ENCODE data around the gene MUC5AC. TPM values are rescaled to one million over a fixed set of nuclear protein-coding genes. Genes with fewer than 3 reads are reported as not detected.

Gene MUC5AC
- polyA plus RNA-seq, 1 donor from 2014 or later, result not detected

DNA sequence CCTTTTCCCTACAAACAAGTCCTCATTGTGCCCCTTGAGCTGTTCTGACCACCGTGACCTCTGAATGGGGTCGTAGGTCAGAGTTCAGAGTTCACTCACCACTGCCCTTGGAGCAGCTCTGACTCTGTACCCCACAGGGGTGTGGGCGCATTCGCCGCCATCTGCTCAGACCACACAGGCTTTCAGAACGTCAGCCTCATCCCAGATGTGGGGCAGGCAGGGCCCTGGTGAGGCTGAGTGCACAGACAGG lies 50.3 kb downstream of the MUC5AC start:
- H3K4me3 ChIP-seq (ENCODE audit: low read length), result no peak overlapping the region
- H4K20me1 ChIP-seq (ENCODE audit: insufficient read depth), result no peaks in the 10 kb centered on the region
- peaks cover 8% of the 10 kb centered on the region for H3K9me3 ChIP-seq (ENCODE audit: low read length)

DNA sequence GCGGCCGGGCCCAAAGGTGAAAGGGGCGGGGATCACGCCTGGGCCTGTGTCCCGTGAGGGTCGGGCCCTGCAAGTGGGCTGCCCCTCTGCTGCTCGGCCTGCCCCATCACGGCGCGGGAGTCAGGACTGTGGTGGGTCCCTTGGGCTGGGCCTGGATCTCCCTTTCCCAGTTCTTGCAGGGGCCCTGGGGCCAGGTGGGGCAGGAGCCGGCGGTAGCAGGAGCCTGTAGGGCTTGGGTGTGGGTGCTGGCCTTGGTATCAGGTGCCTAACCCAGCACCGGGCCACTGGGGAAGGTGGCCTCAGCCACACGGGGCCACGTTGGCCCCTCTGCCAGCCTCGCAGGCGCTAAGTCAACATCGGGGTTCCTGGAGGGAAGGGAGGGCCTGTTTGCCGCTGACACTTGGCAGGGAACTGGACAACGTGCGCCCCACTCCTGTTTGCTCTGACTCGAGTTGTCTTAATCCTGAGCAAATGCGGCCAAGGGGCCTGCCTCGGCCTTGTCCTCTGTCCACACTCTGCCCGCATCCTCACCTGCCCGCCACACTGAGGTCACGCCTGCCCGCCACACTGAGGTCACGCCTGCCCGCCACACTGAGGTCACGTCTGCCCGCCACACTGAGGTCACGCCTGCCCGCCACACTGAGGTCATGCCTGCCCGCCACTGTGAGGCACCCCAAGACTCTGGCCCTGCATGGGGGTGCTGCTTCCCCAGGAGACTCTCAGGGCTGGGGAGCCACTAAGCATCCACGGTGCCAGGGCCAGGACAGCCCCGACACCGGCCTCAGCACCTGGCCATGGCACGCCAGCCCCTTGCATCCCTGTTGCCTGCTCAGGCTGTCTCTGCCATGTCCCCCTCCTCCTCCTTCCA lies 50.9 kb downstream of the MUC5AC start:
- H3K9me3 ChIP-seq (ENCODE audit: low read length), result peaks cover 8% of the 10 kb centered on the region
- no peak overlapping the region for H3K4me3 ChIP-seq (ENCODE audit: low read length)
- H3K4me2 ChIP-seq (ENCODE audit: low read length), result no peak overlapping the region
- H3K9me2 ChIP-seq (ENCODE audit: insufficient read depth, low read length), result no peaks in the 10 kb centered on the region
- no peak overlapping the region for H2AFZ ChIP-seq (ENCODE audit: low read depth, low read length)
- no peaks in the 10 kb centered on the region for H4K20me1 ChIP-seq (ENCODE audit: insufficient read depth)
- no peak overlapping the region for H3K27ac ChIP-seq (ENCODE audit: low read length)
- TF ChIP-seq, protein P1, sequence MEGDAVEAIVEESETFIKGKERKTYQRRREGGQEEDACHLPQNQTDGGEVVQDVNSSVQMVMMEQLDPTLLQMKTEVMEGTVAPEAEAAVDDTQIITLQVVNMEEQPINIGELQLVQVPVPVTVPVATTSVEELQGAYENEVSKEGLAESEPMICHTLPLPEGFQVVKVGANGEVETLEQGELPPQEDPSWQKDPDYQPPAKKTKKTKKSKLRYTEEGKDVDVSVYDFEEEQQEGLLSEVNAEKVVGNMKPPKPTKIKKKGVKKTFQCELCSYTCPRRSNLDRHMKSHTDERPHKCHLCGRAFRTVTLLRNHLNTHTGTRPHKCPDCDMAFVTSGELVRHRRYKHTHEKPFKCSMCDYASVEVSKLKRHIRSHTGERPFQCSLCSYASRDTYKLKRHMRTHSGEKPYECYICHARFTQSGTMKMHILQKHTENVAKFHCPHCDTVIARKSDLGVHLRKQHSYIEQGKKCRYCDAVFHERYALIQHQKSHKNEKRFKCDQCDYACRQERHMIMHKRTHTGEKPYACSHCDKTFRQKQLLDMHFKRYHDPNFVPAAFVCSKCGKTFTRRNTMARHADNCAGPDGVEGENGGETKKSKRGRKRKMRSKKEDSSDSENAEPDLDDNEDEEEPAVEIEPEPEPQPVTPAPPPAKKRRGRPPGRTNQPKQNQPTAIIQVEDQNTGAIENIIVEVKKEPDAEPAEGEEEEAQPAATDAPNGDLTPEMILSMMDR (IDR thresholded peaks at IDR 0.05; ENCODE audit: poor library complexity, severe bottlenecking), result no peak
- TF ChIP-seq EP300 (conservative IDR thresholded peaks at IDR 0.05; ENCODE audit: poor library complexity, severe bottlenecking) (no peak), TAF1 (IDR thresholded peaks at IDR 0.05; ENCODE audit: low read depth) (no peak)
- H3K9ac ChIP-seq (ENCODE audit: low read length), result no peak overlapping the region
- no peaks in the 10 kb centered on the region for H3K79me2 ChIP-seq (replicated peaks; ENCODE audit: insufficient read depth, low read length)
- H3F3A ChIP-seq (ENCODE audit: insufficient read depth, low read length, poor library complexity, severe bottlenecking), result no peaks in the 10 kb centered on the region
- no peaks in the 10 kb centered on the region for H3K27me3 ChIP-seq (ENCODE audit: insufficient read depth, low read depth, low read length)
- no peaks in the 10 kb centered on the region for H3K36me3 ChIP-seq (ENCODE audit: insufficient read depth, low read length)

More for the DNA sequence above, 50.3 kb downstream of the MUC5AC start:
- H3K4me2 ChIP-seq (ENCODE audit: low read length), result no peak overlapping the region
- no peaks in the 10 kb centered on the region for H3K79me2 ChIP-seq (replicated peaks; ENCODE audit: insufficient read depth, low read length)
- TF ChIP-seq EP300 (conservative IDR thresholded peaks at IDR 0.05; ENCODE audit: poor library complexity, severe bottlenecking), result no peak
- TF ChIP-seq SMC3 (conservative IDR thresholded peaks at IDR 0.05; ENCODE audit: poor library complexity), result no peak
- no peak for TF ChIP-seq MXI1 (conservative IDR thresholded peaks at IDR 0.05; ENCODE audit: poor library complexity, severe bottlenecking)
- TF ChIP-seq POLR2AphosphoS5 (IDR thresholded peaks at IDR 0.05), result no peak
- TF ChIP-seq RAD21 (conservative IDR thresholded peaks at IDR 0.05), result no peak
- TF ChIP-seq EZH2 (IDR thresholded peaks at IDR 0.05; ENCODE audit: borderline replicate concordance, insufficient read depth, low read length, poor library complexity, severe bottlenecking), result no peak
- TF ChIP-seq, protein P1 (IDR thresholded peaks at IDR 0.05; ENCODE audit: poor library complexity, severe bottlenecking), result no peak
- TF ChIP-seq, protein P2, sequence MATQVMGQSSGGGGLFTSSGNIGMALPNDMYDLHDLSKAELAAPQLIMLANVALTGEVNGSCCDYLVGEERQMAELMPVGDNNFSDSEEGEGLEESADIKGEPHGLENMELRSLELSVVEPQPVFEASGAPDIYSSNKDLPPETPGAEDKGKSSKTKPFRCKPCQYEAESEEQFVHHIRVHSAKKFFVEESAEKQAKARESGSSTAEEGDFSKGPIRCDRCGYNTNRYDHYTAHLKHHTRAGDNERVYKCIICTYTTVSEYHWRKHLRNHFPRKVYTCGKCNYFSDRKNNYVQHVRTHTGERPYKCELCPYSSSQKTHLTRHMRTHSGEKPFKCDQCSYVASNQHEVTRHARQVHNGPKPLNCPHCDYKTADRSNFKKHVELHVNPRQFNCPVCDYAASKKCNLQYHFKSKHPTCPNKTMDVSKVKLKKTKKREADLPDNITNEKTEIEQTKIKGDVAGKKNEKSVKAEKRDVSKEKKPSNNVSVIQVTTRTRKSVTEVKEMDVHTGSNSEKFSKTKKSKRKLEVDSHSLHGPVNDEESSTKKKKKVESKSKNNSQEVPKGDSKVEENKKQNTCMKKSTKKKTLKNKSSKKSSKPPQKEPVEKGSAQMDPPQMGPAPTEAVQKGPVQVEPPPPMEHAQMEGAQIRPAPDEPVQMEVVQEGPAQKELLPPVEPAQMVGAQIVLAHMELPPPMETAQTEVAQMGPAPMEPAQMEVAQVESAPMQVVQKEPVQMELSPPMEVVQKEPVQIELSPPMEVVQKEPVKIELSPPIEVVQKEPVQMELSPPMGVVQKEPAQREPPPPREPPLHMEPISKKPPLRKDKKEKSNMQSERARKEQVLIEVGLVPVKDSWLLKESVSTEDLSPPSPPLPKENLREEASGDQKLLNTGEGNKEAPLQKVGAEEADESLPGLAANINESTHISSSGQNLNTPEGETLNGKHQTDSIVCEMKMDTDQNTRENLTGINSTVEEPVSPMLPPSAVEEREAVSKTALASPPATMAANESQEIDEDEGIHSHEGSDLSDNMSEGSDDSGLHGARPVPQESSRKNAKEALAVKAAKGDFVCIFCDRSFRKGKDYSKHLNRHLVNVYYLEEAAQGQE (IDR thresholded peaks at IDR 0.05; ENCODE audit: borderline replicate concordance), result no peak
- no peak for TF ChIP-seq TAF1 (IDR thresholded peaks at IDR 0.05; ENCODE audit: low read depth)
- no peak overlapping the region for H3K9ac ChIP-seq (ENCODE audit: low read length)
- no peak overlapping the region for H3K27ac ChIP-seq (ENCODE audit: low read length)
- H2AFZ ChIP-seq (ENCODE audit: low read depth, low read length), result no peak overlapping the region
- H3K36me3 ChIP-seq (ENCODE audit: insufficient read depth, low read length), result no peaks in the 10 kb centered on the region
- H3F3A ChIP-seq (ENCODE audit: insufficient read depth, low read length, poor library complexity, severe bottlenecking), result no peaks in the 10 kb centered on the region
- H3K9me2 ChIP-seq (ENCODE audit: insufficient read depth, low read length), result no peaks in the 10 kb centered on the region
- H3K27me3 ChIP-seq (ENCODE audit: insufficient read depth, low read depth, low read length), result no peaks in the 10 kb centered on the region
